GM19455 (cell line): ENCODE measurements around the gene CCR7.

Experiments
- ATAC-seq: cut with Tn5 transposase; IDR thresholded peaks from one replicate; pipeline ENCODE4 v1.9.1; 2021; ENCODE audit not compliant: unreplicated experiment

CCR7 gene

GRCh38 chr17:40519089-40519775, 46.0 kb downstream of the CCR7 start:
- no peak for ATAC-seq

- no peak for ATAC-seq
Observed at GRCh38 chr17:40518401-40519088, 46.7 kb downstream of the CCR7 start.

GRCh38 chr17:40517981-40518380, 47.3 kb downstream of the CCR7 start:
- ATAC-seq: no peak

- ATAC-seq: no peak
Observed at GRCh38 chr17:40517286-40517662, 48.0 kb downstream of the CCR7 start.

- ATAC-seq: peak; percentile 72
Observed at GRCh38 chr17:40516581-40517285, 48.5 kb downstream of the CCR7 start.

- ATAC-seq: no peak
Observed at GRCh38 chr17:40515491-40516041, 49.7 kb downstream of the CCR7 start.

GRCh38 chr17:40515011-40515410, 50.3 kb downstream of the CCR7 start:
- no peak for ATAC-seq

- no peak for ATAC-seq
Observed at GRCh38 chr17:40514013-40514875, 51.0 kb downstream of the CCR7 start.

GRCh38 chr17:40511667-40512220, 53.5 kb downstream of the CCR7 start:
- no peak for ATAC-seq

- no peak for ATAC-seq
Observed at GRCh38 chr17:40511136-40511535, 54.1 kb downstream of the CCR7 start.

- no peak for ATAC-seq
Observed at GRCh38 chr17:40510328-40510648, 55.0 kb downstream of the CCR7 start.

GRCh38 chr17:40509626-40510327, 55.5 kb downstream of the CCR7 start:
- ATAC-seq: no peak

GRCh38 chr17:40506786-40507185, 58.5 kb downstream of the CCR7 start:
- ATAC-seq: no peak
